GOT3 (cell line): ENCODE results near the gene AHNAK.

Experiments
- DNase-seq: peaks from one replicate; lab custom pipeline; 2025; ENCODE audit warnings: mixed read lengths; lab: John Stamatoyannopoulos, UW

Gene AHNAK

DNA sequence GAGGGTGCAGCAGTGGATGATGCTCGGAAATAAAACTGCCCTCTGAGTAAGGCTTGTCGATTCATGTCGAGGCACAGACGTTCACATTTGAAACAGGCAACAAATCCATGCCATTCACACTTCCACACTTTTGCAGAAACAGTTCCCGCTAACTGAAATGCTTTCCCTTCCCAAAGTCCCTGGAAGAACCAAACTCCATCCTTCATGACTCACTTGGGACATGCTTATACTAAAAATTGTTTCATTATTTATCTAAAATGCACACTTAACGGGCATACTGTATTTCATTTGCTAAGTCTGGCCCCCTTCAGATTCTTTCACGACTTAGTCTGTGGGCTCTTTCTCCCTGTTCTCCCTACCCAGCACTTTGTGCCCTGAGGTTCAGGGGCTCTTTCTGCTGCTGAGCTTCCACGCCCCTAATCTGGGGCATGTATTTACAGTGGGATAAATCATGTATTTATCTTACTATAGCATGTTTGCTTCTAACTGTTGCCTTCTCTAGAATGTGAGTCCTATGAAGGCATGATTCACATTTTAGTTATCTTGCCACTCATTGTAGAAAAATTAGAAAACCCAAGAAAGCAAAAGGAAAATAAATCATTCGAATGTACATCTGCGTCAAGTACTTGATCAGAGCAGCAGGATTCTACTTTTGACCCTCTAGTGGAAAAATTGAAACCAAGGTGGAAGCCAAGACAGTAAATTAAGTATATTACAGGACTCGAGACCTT lies 115.3 kb downstream of the AHNAK start:
- DNase-seq, result no peak

DNA sequence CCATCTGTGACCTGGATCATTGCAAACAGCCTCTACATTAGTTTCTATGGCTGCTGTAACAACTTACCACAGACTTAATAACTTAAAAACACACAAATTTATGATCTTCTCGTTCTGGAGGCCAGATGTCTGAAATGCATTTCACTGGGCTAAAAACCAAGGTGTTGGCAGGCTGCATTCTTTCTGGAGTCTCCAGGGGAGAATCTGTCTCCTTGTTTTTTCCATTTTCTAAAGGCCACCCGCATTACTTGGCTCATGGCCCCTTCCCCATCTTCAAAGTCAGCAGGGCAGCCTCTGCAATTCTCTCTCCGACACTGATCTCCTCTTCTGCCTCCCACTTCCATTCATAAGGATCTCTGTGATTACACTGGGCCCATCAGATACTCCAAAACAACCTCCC lies 116.2 kb downstream of the AHNAK start:
- DNase-seq, result no peak

DNA sequence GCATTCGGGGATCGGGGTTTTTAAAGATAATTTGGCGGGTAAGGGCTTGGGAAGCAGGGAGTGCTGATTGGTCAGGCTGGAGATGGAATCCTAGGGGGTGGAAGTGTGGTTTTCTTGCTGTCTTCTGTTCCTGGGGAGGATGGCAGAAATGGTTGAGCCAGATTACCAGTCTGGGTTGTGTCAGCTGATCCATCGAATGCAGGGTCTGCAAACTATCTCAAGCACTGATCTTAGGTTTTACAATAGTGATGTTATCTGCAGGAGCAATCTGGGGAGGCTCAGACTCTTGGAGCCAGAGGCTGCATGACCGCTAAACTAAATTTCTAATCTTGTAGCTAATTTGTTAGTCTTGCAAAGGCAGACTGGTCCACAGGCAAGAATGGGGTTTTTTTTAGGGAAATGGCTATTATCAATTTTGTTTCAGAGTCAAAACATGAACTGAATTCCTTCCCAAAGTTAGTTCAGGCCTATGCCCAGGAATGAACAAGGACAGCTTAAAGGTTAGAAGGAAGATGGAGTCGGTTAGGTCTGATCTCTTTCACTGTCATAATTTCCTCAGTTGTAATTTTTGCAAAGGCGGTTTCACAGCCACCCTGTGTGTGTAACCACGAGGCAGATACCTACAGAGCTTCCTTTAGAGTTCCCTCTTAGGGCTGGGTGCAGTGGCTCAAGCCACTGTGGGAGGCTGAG lies 117.6 kb downstream of the AHNAK start:
- no peak for DNase-seq

DNA sequence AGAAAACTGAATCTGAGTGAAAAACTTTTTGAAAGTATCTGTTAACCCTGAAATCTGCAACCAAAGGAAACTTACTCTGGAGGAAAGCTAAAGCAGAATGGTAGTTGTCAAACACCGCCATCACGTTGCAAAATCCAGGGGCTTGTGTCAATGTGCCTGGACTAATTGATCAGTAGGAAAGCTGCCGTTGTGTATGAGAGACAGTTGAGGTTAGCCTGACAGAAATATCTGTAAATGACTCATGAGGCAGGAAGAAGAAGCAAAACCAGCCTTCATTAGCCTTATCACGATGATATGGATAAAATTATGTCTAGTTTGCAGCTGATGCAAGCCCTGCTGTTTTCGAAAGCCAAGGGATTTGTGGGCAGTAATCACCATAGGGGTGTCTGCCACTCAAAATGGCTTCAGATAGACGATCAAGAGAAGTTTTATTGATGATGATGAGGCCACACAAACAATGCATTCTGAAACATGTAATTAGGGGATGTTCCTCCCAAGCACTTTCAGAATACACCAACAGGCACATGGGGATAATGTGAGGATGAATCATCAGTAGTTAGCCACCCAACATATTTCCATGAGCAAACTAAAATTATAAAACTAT lies 118.9 kb downstream of the AHNAK start:
- DNase-seq, result no peak

DNA sequence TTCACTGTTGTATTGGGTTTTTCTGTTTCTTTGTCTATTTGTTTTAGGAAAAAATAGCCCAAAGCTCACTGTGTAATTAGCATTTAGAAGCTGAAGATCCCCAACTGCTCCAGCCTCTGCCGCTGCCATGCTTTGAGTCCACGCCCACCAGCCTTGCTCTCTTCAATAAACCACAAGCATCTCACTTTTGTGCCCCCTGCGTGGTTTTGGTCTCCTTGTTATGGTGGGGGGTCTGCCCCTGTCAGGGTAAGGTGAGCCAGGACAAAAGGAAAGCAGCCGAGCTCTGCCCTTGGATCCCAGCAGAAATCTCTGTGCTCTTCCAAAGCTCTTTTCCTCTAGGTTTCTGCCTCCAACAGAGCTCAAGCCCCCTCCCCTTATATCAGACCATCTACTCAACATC lies 123.6 kb downstream of the AHNAK start:
- DNase-seq, result no peak

DNA sequence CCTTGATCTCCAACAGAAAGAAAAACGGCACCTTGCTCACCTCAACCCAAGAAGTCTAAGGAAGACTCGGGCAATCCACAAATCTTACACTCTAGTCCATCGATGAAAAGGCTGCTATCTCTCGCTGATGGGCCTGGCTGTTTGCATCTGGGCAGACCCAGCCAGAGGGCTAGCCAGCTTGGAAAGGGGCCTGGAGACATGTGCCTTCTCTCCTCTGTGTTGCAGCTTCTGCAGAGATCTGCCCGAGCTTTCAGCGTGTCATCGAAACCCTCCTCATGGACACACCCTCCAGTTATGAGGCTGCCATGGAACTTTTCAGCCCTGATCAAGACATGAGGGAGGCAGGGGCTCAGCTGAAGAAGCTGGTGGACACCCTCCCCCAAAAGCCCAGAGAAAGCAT lies 124.6 kb downstream of the AHNAK start:
- DNase-seq, result no peak

DNA sequence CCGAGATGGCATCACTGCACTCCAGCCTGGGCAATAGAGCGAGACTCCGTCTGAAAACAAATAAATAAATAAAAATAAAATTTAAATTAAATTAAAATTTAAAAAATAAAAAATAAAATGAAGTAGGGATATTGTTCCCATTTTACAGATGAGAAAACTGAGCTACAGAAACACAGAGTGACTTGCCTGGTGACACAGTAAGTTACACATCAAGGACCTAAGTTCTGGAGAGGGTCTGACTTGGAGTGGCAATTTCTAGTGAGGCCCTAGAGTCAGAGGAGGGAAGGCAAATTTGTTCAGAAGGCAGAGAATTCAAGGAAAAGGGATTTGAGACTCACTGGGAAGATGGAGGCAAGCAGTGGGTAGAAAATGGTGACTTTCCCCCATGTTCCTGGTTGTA lies 125.7 kb downstream of the AHNAK start:
- no peak for DNase-seq

DNA sequence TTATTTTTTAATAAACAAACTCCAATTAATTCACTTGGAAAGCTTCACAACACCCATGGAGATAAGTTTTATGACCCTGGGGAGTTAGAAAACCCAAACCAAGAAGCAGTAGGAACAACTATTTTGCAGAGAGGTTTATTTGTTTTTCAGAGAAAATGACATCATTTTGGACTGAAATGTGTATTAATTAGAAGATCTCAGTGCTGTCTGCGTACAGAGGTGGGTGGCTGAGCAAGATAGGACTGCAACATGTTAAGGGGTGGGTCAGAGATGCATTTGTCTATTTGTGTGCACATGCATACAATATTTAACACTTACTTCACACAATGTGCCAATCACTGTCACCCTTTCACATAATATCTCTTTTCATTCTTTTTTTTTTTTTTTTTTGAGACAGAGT lies 126.7 kb downstream of the AHNAK start:
- DNase-seq, result no peak

DNA sequence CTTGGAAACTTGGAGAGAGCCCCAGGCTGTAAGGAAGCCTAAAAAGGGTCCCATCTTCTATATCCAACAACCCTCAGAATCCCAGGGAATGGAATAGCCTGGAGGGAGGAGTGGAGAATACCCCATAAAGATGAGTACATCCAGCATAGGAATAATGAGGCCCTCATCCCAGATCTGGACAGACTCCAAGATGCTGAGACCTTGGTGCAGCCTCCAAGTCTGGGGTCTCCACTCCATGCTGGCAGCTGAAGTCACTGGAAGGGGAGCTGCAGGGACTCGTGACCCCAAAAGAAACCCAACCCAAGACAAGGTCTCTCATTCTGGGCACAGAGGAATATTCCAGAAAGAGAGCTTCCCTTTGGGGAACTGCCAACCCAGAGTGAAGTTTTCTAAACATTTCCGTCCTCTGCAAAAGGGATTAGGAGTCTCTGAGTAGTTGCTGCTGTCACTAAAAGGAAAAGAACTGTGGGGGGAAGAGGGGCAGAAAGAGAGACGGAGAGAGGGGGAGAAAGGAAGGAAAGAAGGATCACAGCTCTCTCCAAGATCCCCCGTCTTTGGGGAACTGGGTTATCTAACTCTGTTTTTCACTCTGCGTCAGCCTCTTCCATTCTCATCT lies 127.2 kb downstream of the AHNAK start:
- DNase-seq, result no peak

DNA sequence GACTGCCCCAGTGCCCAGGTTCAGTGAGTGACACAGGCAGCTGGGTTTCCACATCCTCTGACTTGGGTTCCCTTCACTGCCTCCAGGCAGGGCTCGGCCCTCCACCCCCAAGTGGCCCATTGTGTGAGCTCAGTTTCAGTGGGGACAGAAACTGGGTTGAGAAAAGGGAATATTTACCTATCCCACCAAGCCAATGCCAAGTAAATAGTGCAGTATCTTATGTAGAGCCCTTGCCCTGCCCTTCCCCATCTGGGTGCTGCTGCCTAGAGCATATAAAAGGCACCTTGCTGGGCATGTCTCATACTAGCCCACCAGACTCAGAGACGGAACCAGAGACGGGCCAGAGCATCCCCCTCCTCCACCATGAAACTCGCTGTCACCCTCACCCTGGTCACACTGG lies 127.9 kb downstream of the AHNAK start, which contains the start of gene SCGB1A1:
SCGB1A1 (plus strand) TSS at position 301 of the 400 bp plus-strand sequence; CDS start at position 364, 63 bp downstream.
- no peak for DNase-seq

DNA sequence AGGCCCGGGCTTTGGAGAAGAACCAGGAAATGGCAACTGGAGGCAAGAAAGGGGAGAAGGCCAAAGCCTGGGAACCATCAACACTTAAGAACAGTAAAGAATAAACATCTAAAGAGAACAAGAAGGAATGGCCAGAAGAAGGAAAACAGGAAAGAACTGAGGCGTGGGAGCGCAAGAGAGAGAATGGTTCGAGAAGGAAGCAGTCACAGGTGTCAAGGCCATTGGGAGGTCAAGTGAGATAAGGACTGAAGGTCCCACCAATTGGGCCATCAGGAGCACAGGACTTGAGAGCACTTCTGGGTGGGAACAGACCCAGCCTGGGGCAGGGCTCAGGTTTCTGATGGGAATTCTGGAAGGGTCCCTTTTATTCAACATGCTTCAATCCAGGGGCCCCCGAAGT lies 128.5 kb downstream of the AHNAK start:
- DNase-seq, result no peak

DNA sequence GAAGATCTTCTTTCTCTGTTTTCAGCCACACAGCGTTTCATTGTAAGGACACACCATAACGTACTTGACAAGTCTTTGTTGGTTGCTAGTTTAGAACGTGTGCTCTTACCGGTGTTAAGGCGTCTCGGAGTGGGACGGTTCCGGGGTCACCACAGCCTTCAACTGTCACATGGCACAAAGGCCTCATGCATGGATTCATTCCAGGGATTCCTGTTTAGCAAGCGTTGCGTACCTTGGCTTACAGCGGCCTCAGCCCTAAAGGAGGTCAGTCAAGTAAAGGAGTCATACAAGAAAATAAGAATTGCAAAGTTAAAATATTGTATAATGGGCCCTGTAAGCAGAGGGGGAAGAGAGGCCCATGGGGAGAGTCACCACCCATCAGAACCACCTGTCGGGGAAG lies 130.0 kb downstream of the AHNAK start:
- DNase-seq, result no peak

DNA sequence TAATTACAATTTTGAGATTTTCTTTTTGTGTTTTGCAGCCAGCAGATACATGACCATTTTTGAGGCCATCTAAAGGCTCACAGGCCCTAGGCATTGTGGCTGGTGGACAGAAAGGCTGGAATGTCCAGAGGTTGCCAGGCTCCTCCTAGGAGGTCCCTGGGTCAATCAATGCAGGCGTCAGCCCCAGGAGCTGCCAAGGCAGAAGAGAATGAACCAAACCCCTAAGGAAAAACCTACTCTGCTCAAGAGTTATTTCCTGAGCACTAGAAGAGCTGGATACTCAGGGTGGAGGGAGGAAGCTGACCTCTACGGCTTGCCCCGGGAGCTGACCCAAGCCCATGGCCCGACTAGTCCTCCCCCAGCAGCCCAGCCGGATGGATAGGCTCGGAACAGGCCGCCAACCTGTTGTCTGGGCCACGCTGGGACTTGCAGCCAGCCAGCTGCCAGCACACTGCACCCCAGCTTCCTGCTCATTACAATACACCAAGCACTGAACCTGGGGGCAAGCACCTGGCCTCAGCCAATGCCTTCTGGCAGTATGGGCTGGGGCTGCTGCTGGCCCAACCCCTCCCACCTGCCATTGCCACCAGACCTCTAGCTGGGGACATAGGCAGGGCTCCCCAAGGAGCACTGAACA lies 133.4 kb downstream of the AHNAK start:
- DNase-seq, result no peak

DNA sequence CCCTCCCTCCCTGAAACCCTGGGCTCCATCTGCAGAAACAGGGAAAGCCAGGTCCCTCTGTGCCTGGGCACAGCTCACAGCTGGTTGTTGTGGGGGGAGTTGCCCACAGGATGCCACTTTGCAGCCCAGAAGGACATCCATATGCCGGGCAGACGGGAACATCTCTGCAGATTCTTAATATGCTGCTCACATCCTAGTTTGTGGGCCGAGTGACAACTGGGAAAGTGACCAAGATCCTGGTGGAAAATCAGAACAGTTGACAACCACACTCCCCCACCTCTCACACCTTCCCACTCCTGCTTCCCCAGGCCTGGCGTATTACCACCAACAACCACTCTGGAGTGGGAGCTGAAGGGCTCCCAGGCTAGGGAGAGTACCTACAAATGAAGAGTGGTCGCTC lies 135.1 kb downstream of the AHNAK start:
- no peak for DNase-seq

DNA sequence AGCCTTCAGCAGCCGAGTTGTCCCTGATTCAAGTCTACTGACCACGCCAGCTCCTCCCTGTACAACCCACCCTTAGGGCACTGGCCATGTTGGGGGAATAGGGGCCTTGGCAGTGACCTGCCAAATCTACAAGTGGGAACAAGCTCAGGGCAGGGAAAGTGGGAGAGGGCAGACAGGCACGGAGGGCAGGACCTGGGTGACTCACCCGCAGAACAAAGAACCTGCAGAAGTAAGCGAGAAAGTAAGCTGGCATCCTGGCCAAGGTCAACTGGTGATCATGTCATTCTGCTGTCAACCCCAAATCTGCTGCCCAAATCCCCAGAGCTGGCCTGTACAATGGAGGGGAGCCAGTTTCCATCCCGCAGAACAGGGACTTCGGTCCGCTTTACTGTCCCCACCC lies 135.6 kb downstream of the AHNAK start:
- no peak for DNase-seq

DNA sequence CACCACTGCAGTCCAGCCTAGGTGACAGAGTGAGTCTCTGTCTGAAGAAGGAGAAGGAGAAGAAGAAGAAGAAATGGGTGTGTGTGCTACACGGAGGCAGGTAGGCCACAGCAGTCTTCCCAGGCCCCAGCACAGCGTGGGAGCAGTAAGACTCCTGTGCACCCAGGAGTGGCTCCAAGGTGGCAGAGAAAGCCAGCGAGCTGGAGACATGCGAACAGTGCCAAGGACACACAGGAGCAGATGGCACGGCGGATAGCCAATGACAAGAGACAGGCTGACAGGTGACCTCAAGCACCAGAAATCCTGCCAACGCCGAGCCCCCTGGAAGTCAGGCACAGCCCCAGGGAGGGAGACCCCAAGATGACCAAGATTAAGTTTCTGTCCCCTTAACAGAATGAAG lies 136.8 kb downstream of the AHNAK start:
- no peak for DNase-seq

DNA sequence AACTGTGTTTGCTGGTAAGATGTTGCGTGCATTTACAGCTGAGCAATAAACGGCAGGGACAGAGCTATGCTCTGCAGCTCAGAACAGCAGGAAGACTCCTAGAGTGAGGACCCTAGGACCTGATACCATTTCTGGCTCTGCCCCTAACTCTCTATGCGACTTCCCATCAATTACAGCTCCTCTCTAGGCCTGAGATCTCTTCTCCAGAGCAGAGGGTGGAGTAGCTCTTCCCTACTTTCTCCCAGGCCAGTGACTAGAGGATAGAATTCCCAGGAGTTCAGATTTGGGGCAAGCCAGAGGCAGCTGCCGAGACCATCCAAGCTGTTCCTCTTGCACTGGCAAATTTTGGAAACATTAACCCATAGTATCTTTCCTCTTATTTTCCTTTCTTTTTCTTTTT lies 140.6 kb downstream of the AHNAK start:
- DNase-seq, result no peak

DNA sequence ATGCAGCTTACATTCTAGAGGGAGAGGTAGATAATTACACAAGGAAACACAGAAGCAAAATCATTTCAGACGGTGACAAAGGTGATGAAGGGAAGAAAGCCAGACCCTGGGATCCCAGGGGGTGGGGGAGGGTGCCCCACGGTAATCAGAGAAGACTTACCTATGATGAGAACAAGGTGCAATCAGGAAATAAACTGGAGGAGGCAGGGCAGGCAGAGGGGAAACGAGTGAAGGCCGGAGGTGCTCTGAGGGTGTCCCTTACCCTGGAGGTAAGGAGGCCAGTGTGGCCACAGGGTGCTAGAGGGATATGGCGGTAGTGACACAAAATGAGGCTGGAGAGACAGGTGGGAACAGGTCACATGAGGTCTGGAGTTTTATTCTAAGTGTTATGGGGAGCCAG lies 141.7 kb downstream of the AHNAK start:
- DNase-seq, result no peak

DNA sequence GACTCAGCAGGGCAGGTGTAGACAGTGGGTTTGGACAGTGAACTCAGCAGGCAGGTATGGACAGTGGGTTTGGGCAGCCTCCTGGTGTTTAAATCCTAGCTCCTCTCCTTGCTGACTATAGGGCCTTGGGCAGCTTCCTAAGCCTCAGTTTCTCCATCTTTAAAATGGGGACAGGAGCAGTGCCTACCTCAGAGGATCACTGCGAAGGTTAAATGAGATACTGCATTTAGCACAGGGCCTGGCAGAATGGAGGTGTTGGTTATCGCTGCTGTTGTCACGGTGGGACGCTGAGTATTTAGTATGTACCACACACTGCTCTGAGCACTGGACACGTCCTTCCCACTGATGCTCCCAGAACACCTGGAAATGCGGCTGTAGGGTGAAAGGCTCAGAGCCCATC lies 142.2 kb downstream of the AHNAK start:
- no peak for DNase-seq

DNA sequence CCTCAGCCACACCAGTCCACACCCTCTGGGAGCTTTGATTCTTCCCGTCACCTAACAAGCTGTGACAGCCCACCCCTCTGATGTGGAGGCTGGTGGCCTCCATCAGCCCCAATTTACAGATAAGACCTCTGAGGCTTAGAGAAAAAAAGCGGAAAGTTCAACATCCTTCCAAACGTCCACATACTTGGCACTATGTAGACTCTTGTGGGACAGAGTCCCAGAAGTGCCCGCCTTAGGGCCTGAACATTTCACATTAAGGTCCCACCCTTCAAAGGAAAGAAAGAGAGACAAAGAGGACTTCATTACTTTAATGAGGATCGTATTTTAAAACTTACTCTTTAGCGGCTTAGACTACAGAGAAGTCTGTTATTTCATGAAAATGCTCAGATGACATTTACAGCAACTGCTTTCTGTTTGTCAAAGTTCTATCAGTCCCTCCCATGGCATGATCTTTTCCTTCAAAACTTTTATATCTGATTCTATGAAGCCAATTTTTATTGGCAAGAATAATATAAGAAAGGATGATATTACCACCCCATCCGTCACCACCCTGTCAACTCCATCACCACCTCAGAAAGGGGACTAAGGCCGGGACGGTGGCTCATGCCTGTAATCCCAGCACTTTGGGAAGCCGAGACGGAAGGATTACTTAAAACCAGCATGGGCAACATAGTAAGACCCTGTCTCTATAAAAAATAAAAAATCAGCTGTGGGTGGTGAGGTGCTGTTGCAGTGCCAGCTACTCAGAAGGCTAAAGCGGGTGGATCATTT lies 143.5 kb downstream of the AHNAK start:
- DNase-seq, result no peak

DNA sequence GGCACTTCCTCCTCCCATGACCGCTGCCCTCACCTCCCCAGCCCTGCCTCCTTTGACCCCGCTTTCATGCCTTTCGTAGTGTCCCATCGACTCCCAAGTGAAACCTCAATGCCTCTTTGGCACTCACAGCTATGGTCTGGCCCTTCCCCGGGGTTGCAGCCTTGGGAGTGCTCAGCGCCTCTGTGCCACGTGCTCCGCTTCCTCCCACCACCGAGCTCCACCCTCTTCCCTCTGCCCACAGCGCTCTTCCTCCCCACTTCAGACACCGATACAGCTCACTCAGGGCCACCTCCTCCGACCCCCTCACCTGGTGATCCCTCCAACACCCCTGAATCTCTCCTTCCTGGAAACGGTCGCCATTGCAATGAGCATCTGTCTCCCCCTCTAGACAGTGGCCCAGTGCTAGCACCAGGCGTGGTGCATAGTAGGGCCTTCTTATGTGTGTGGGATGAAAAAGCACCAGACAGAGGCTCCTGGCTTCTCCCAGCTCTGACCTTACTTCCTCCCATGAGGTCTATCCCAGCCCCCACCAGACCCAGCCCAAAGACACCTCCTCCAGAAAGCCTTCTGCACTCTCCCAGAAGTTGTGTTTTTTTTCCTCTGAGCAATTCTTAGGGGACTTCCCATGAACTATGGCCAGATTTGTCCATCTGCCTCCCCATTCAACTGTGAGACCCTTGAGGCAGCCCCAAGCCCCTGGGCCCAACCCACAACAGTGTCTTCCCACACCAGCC lies 144.2 kb downstream of the AHNAK start:
- no peak for DNase-seq
